Esophagus squamous epithelium (tissue), 5 donors: ENCODE results near the gene FEM1B. TPM values are rescaled to one million over a fixed set of nuclear protein-coding genes. Genes with fewer than 3 reads are reported as not detected.

Experiments
- DNase-seq: peaks from one replicate; lab custom pipeline; 2025; lab: John Stamatoyannopoulos, UW
- H3K27ac ChIP-seq, 4 donors: fragments of 200-600 bp; sonication (generic); one replicate each; pipeline ENCODE4 v1.5.1; 2016 to 2019; ENCODE audit warnings: mild to moderate bottlenecking in 1 of 4
- H3K27me3 ChIP-seq, 4 donors: fragments of 200-600 bp; sonication (generic); 1 replicate in 3 of 4; 2 replicates in 1 of 4; pipeline versions ENCODE4 v1.5.1 to v1.6.0; 2017 to 2021; ENCODE audit warnings: antibody characterized with exemption in 1 of 4
- H3K36me3 ChIP-seq, 3 donors: fragments of 200-600 bp; sonication (generic); one replicate each; pipeline ENCODE4 v1.5.1; 2016 to 2019
- H3K4me1 ChIP-seq, 3 donors: fragments of 200-600 bp; sonication (generic); one replicate each; pipeline ENCODE4 v1.5.1; 2017 to 2019
- H3K4me3 ChIP-seq, 4 donors: fragments of 200-600 bp; sonication (generic); 1 replicate in 3 of 4; 2 replicates in 1 of 4; pipeline ENCODE4 v1.5.1; 2016 to 2019; ENCODE audit warnings: mild to moderate bottlenecking in 2 of 4, moderate library complexity in 1 of 4
- H3K9me3 ChIP-seq, 3 donors: fragments of 200-600 bp; sonication (generic); one replicate each; pipeline ENCODE4 v1.5.1; 2016 to 2019
- CTCF ChIP-seq, 6 experiments: fragments of 450-650 bp in 4 of 6; fragments of 200-600 bp in 2 of 6; sonication (generic) in 2 of 6; IDR thresholded peaks; one replicate each; pipeline ENCODE4 v1.5.1; 2016 to 2019; ENCODE audit warnings: antibody characterized with exemption in 6 of 6, mild to moderate bottlenecking in 4 of 6, moderate library complexity in 4 of 6
- POLR2A ChIP-seq, 4 donors: fragments of 450-650 bp; IDR thresholded peaks; one replicate each; pipeline ENCODE4 v1.6.1; 2017; ENCODE audit warnings: antibody characterized with exemption in 4 of 4, mild to moderate bottlenecking in 4 of 4, moderate library complexity in 3 of 4
- WGBS, 2 donors: methylation state at CpG; one replicate each; pipeline ENCODE4 v1.1.5; 2018; 5-methylcytosine and 5-hydroxymethylcytosine counted together
- intact Hi-C: fragments of 100-400 bp; cut with DNase I; formaldehyde crosslinking; loops from one replicate; pipeline ENCODE4 v1.15.0; 2022
- total RNA-seq, 4 donors: library from RNA; depleted of rRNA; stranded (reverse); fragments of >200 nt; gene quantifications; one replicate each; pipeline ENCODE4 v1.1.0, GENCODE V29; 2016
- donor health status: DM: yes; HTN: yes; CAD: no.

The FEM1B gene
- total RNA-seq, 4 donors from 2014 or later, result 32.3 to 64.4 (median 46.8) TPM

DNA sequence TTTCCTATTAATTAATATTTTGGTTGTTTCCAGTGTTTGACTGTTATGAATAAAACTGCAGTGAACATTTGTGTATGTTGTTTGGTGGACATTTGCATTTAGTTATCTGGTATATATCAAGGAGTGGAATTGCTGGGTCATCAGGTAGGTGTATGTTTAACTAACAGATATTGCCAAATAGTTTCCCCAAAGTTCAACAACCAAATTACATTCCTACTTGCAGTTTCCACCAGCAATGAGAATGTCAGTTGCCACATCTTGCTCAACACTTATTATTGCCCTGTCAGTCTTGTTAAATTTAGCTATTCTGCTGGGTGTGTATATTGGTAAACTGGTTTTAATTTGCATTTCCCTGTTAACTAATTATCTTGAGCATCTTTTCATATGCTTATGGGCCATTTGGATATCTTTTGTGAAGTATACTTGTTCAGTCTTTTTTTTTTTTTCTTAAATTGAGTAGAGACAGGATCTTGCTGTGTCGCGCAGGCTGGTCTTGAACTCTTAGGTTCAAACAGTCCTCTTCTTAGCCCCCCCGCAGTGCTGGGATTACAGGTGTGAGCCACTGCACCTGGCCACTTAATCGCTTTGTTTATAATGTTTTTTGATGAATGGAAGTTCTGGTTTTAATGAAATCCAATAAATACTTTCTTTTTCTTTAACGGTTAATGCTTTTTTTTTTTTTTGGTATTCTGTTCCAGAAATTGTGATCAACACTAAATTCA is 7.9 kb downstream of the FEM1B start:
- intact Hi-C loops, result no loop called here
- DNase-seq, result no peak
- WGBS, 2 donors, result 75 to 91% methylated on average over 5 of the region's 5 CpGs
- H3K36me3 ChIP-seq, result peaks cover 0 to 31% (median 6%) of the 10 kb centered on the region in 3 donors
- no peaks in the 10 kb centered on the region for H3K9me3 ChIP-seq
- H3K27ac ChIP-seq, result peak overlapping the region in 1 of 4 donors; percentile 19
- peaks cover 22 to 94% (median 36%) of the 10 kb centered on the region in 3 donors for H3K4me1 ChIP-seq
- no peak overlapping the region for H3K4me3 ChIP-seq
- no peaks in the 10 kb centered on the region for H3K27me3 ChIP-seq
- no peak for TF ChIP-seq CTCF (IDR thresholded peaks at IDR 0.05)

DNA sequence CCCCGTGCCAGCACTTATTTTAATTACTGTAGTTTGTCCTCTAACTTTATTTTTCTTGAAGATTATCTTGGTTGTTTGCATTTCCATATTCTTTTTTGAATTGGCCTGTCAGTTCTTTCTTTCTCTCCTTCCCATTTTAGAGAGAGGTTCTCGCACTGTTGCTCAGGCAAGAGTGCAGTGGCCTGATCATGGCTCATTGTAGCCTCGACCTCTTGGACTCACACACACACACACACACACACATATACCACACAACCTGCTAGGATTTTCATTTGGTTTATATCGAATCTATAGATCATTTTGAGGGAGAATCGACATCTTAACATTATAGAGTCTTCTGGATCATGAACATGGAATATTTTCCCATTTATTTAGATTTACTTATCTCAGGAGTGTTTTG is 8.7 kb downstream of the FEM1B start:
- Histone ChIP-seq H3K27me3 (no peaks in the 10 kb centered on the region), H3K36me3 (peaks cover 0 to 39% (median 12%) of the 10 kb centered on the region in 3 donors), H3K9me3 (no peaks in the 10 kb centered on the region), H3K4me1 (peaks cover 16 to 93% (median 32%) of the 10 kb centered on the region in 3 donors), H3K27ac (no peak overlapping the region), H3K4me3 (no peak overlapping the region)
- TF ChIP-seq POLR2A (IDR thresholded peaks at IDR 0.05) (no peak), CTCF (IDR thresholded peaks at IDR 0.05) (no peak)
- 65 to 70% methylated on average over 5 of the region's 5 CpGs for WGBS, 2 donors
- intact Hi-C loops, result no loop called here
- DNase-seq, result no peak

DNA sequence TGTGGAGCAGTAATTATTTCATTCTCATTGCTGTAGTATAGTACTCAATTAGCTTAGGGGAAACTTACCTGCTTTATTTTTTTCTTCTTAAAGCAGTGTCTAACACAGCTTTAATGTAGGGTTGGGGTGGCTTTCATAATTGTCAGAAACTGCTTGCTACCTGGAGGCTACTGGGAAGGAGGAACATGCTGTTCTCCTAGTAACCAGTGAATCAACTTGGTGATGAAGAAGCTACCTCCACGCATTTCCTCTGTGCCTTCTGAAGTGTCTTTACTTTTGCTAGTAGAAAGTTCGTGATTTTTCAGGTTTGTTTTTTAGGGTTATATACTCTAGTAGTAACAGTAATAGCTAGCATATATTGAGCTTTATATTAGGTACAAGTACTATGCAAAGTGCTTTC is 11.5 kb downstream of the FEM1B start:
- WGBS, 2 donors, result 55 to 85% methylated on average over 2 of the region's 2 CpGs

GRCh38 chr15:68289621-68290352 is 12.2 kb downstream of the FEM1B start:
- no peak overlapping the region for H3K4me3 ChIP-seq
- H3K9me3 ChIP-seq, result no peaks in the 10 kb centered on the region
- peaks cover 4 to 87% (median 31%) of the 10 kb centered on the region in 3 donors for H3K4me1 ChIP-seq
- intact Hi-C loops, result no loop called here
- H3K36me3 ChIP-seq, result peaks cover 0 to 56% (median 8%) of the 10 kb centered on the region in 3 donors
- TF ChIP-seq CTCF (IDR thresholded peaks at IDR 0.05) (no peak), POLR2A (IDR thresholded peaks at IDR 0.05) (no peak)
- H3K27ac ChIP-seq, result no peak overlapping the region
- H3K27me3 ChIP-seq, result no peaks in the 10 kb centered on the region
- no peak for DNase-seq
- 86 to 93% methylated on average over 12 to 14 of the region's 14 CpGs for WGBS, 2 donors

More for the DNA sequence above, 11.5 kb downstream of the FEM1B start:
- peaks cover 0 to 63% (median 9%) of the 10 kb centered on the region in 3 donors for H3K36me3 ChIP-seq
- H3K27me3 ChIP-seq, result no peaks in the 10 kb centered on the region
- no peaks in the 10 kb centered on the region for H3K9me3 ChIP-seq
- H3K4me3 ChIP-seq, result no peak overlapping the region
- peaks cover 4 to 87% (median 31%) of the 10 kb centered on the region in 3 donors for H3K4me1 ChIP-seq
- intact Hi-C loops, result no loop called here
- DNase-seq, result no peak
- peak overlapping the region in 1 of 4 donors; percentile 3 for H3K27ac ChIP-seq
- TF ChIP-seq CTCF (IDR thresholded peaks at IDR 0.05) (no peak), POLR2A (IDR thresholded peaks at IDR 0.05) (no peak)

GRCh38 chr15:68290715-68291114 is 13.2 kb downstream of the FEM1B start:
- no peak overlapping the region for H3K4me3 ChIP-seq
- no peaks in the 10 kb centered on the region for H3K27me3 ChIP-seq
- H3K4me1 ChIP-seq, result peaks cover 4 to 87% (median 25%) of the 10 kb centered on the region in 3 donors
- no peaks in the 10 kb centered on the region for H3K9me3 ChIP-seq
- no peak overlapping the region for H3K27ac ChIP-seq
- WGBS, 2 donors, result 77 to 84% methylated on average over 7 of the region's 8 CpGs
- intact Hi-C loops, result no loop called here
- TF ChIP-seq CTCF (IDR thresholded peaks at IDR 0.05) (no peak), POLR2A (IDR thresholded peaks at IDR 0.05) (no peak)
- H3K36me3 ChIP-seq, result peaks cover 0 to 50% (median 8%) of the 10 kb centered on the region in 3 donors
- DNase-seq, result no peak
